Brain microvascular endothelial cell (primary cell): Measurements from ENCODE around the gene SLC6A14.

Experiments used
- DNase-seq: peaks from one replicate; pipeline ENCODE4 v3.0.0-alpha.2; 2020
- H3K27ac ChIP-seq: fragments of 250-450 bp; sonication (Bioruptor Pico); 2 replicates; pipeline ENCODE4 v1.5.1; 2020; ENCODE audit warnings: mild to moderate bottlenecking, moderate library complexity
- H3K27me3 ChIP-seq: fragments of 250-450 bp; sonication (Bioruptor Pico); replicated peaks from 2 replicates; pipeline ENCODE4 v1.5.1; 2020; ENCODE audit warnings: mild to moderate bottlenecking
- H3K36me3 ChIP-seq: fragments of 250-450 bp; sonication (Bioruptor Pico); replicated peaks from 2 replicates; pipeline ENCODE4 v1.5.1; 2020; ENCODE audit warnings: mild to moderate bottlenecking
- H3K4me3 ChIP-seq: 2 replicates; pipeline ENCODE4 v1.5.1; 2011; ENCODE audit warnings: low read depth, mild to moderate bottlenecking, control low read depth, low read length, moderate library complexity
- CTCF ChIP-seq: IDR thresholded peaks from 2 replicates; pipeline ENCODE4 v1.5.1; 2011; ENCODE audit warnings: low read depth, mild to moderate bottlenecking, moderate library complexity, low read length, control low read depth, inconsistent platforms; ENCODE audit errors: missing control alignments
- in situ Hi-C: cut with HindIII; loops from 2 replicates; pipeline ENCODE4 v1.10.0; 2017; ENCODE audit warnings: low sequenced_read_pairs, low pct_ligation_motif_present

Gene SLC6A14

GRCh38 chrX:116417214-116417613, 19.2 kb upstream of the SLC6A14 start:
- no peak overlapping the region for H3K4me3 ChIP-seq
- TF ChIP-seq CTCF, result no peak
- H3K27me3 ChIP-seq, result no peaks in the 10 kb centered on the region
- no peak overlapping the region for H3K27ac ChIP-seq
- no peak for DNase-seq
- no peaks in the 10 kb centered on the region for H3K36me3 ChIP-seq
- in situ Hi-C loops, result no loop called here

- no peak for DNase-seq
- no peaks in the 10 kb centered on the region for H3K36me3 ChIP-seq
- no peak overlapping the region for H3K4me3 ChIP-seq
- in situ Hi-C loops, result no loop called here
- no peak for TF ChIP-seq CTCF
- no peak overlapping the region for H3K27ac ChIP-seq
- H3K27me3 ChIP-seq, result no peaks in the 10 kb centered on the region
Observed at GRCh38 chrX:116417968-116418367, 18.4 kb upstream of the SLC6A14 start.

- no peak for DNase-seq
- in situ Hi-C loops, result no loop called here
- H3K36me3 ChIP-seq, result no peaks in the 10 kb centered on the region
- TF ChIP-seq CTCF, result no peak
- H3K4me3 ChIP-seq, result no peak overlapping the region
- H3K27ac ChIP-seq, result no peak overlapping the region
- no peaks in the 10 kb centered on the region for H3K27me3 ChIP-seq
Observed at GRCh38 chrX:116427978-116428377, 8.4 kb upstream of the SLC6A14 start.

- DNase-seq, result no peak
- no peaks in the 10 kb centered on the region for H3K36me3 ChIP-seq
- in situ Hi-C loops, result no loop called here
- H3K4me3 ChIP-seq, result no peak overlapping the region
- H3K27ac ChIP-seq, result no peak overlapping the region
- no peak for TF ChIP-seq CTCF
- H3K27me3 ChIP-seq, result no peaks in the 10 kb centered on the region
Observed at GRCh38 chrX:116435597-116435996, 809 bp upstream of the SLC6A14 start.

GRCh38 chrX:116449156-116449555, 12.8 kb downstream of the SLC6A14 start:
- H3K27ac ChIP-seq, result no peak overlapping the region
- H3K27me3 ChIP-seq, result no peaks in the 10 kb centered on the region
- no peak for DNase-seq
- in situ Hi-C loops, result no loop called here
- H3K36me3 ChIP-seq, result no peaks in the 10 kb centered on the region
- TF ChIP-seq CTCF, result no peak
- H3K4me3 ChIP-seq, result no peak overlapping the region

- no peak for TF ChIP-seq CTCF
- in situ Hi-C loops, result no loop called here
Observed at GRCh38 chrX:116462822-116463221, 26.4 kb downstream of the SLC6A14 start, which contains the start of gene CT83. CT83 (minus strand) TSS chrX:116462976; CDS start chrX:116462856, 120 bp downstream.

More at GRCh38 chrX:116462822-116463221, 26.4 kb downstream of the SLC6A14 start, which contains the start of gene CT83:
- no peaks in the 10 kb centered on the region for H3K27me3 ChIP-seq
- H3K27ac ChIP-seq, result no peak within 1 kb of the TSS
- no peak within 1 kb of the TSS for H3K4me3 ChIP-seq
- DNase-seq, result no peak
- no peaks in the 10 kb centered on the region for H3K36me3 ChIP-seq
